Hepatocyte (in vitro differentiated cells): ENCODE data around the gene IFFO2.

Experiments
- EZH2 ChIP-seq: fragments of 200-600 bp; sonication (generic); IDR thresholded peaks from 2 replicates; pipeline ENCODE4 v1.6.1; 2016; ENCODE audit warnings: antibody characterized with exemption, mild to moderate bottlenecking, borderline replicate concordance
- TF ChIP-seq, protein P1 (sequence below): fragments of 200-600 bp; sonication (generic); IDR thresholded peaks from 2 replicates; pipeline ENCODE4 v1.5.1; 2016; ENCODE audit warnings: antibody characterized with exemption, mild to moderate bottlenecking; ENCODE audit not compliant: poor library complexity

DNA sequence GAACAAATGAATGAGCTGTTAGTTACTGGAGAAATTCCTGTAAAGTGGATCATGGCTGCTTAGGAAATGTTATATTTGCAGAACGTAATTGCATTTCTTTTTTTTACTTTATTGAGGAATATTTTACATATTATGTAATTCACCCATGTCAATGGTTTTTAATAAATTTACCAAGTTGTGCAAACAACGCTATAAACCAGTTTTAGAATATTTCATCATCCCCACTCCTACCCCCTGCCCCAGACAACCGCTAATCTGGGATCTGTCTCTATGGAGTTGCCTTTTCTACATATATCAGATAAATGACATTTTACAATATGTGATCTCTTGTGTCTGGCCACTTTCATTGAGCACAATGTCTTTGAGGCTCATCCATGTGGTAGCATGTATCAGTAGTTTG lies 4.3 kb upstream of the IFFO2 start:
- TF ChIP-seq EZH2, result no peak
- TF ChIP-seq, protein P1, sequence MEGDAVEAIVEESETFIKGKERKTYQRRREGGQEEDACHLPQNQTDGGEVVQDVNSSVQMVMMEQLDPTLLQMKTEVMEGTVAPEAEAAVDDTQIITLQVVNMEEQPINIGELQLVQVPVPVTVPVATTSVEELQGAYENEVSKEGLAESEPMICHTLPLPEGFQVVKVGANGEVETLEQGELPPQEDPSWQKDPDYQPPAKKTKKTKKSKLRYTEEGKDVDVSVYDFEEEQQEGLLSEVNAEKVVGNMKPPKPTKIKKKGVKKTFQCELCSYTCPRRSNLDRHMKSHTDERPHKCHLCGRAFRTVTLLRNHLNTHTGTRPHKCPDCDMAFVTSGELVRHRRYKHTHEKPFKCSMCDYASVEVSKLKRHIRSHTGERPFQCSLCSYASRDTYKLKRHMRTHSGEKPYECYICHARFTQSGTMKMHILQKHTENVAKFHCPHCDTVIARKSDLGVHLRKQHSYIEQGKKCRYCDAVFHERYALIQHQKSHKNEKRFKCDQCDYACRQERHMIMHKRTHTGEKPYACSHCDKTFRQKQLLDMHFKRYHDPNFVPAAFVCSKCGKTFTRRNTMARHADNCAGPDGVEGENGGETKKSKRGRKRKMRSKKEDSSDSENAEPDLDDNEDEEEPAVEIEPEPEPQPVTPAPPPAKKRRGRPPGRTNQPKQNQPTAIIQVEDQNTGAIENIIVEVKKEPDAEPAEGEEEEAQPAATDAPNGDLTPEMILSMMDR, result no peak
